ENCODE results near the gene PRKAG3. TPM values are rescaled to one million over a fixed set of nuclear protein-coding genes. Genes with fewer than 3 reads are reported as not detected.
"Not testable (repeated sequence)": the region's sequence is repeated elsewhere in the genome, so short reads cannot be mapped to it uniquely, and the experiment has no call there.

The PRKAG3 gene
- total and polyA plus RNA-seq, 8 donors: not detected

DNA sequence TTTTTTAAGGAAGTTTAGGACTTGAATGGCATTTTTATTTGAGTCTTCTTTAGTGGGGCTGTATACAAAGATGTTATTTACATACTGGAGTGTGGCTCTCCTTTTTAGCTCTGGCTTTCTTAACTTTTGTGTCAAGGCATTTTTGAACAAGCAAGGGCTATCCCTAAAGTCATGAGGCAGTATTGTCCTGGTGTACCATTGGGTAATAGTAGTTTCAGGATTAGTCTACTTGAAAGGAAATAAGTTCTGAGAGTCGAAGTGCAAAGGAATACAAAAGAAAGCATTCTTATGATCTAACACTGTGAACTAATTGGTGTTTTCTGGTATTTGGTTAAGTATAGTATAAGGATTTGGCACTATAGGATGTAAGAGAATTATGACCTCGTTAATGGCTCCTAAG is 51.6 kb downstream of the PRKAG3 start:
- H3K4me3 ChIP-seq: no peak overlapping the region
- no peak overlapping the region for H3K27ac ChIP-seq
- H3K9me3 ChIP-seq: peaks cover 0 to 13% (median 4%) of the 10 kb centered on the region in 4 donors
- no peaks in the 10 kb centered on the region for H3K36me3 ChIP-seq
- 45 to 86% (median 82%) methylated on average over 2 of the region's 2 CpGs for WGBS, 5 donors
- H3K4me1 ChIP-seq: peaks cover 12 to 42% (median 19%) of the 10 kb centered on the region in 4 donors
- H3K27me3 ChIP-seq: peaks cover 0 to 11% (median 10%) of the 10 kb centered on the region in 3 donors
- TF ChIP-seq CTCF (IDR thresholded peaks at IDR 0.05): no peak
- TF ChIP-seq EP300 (IDR thresholded peaks at IDR 0.05): no peak
- TF ChIP-seq POLR2AphosphoS5 (IDR thresholded peaks at IDR 0.05): no peak
- no peak for TF ChIP-seq POLR2A (IDR thresholded peaks at IDR 0.05)
- no peak for DNase-seq
- intact Hi-C loops (cut with DNase I; ENCODE audit: low total_unique reads): no loop called here

- TF ChIP-seq POLR2A (IDR thresholded peaks at IDR 0.05): no peak
- TF ChIP-seq CTCF (IDR thresholded peaks at IDR 0.05): no peak
- no peak for TF ChIP-seq POLR2AphosphoS5 (IDR thresholded peaks at IDR 0.05)
- TF ChIP-seq EP300 (IDR thresholded peaks at IDR 0.05): no peak
- intact Hi-C loops (cut with DNase I; ENCODE audit: low total_unique reads): no loop called here
- Histone ChIP-seq H3K4me3 (no peak overlapping the region), H3K27ac (no peak overlapping the region), H3K9me3 (peaks cover 0 to 13% (median 4%) of the 10 kb centered on the region in 4 donors), H3K27me3 (peaks cover 0 to 10% (median 9%) of the 10 kb centered on the region in 3 donors), H3K36me3 (no peaks in the 10 kb centered on the region), H3K4me1 (peaks cover 12 to 20% (median 14%) of the 10 kb centered on the region in 4 donors)
- 93 to 96% (median 96%) methylated on average over 9 of the region's 9 CpGs for WGBS, 5 donors
- DNase-seq: no peak
Measured at GRCh38 chr2:218777276-218777990, 54.2 kb downstream of the PRKAG3 start.

- Histone ChIP-seq H3K27ac (no peak overlapping the region), H3K9me3 (peaks cover 0 to 13% (median 4%) of the 10 kb centered on the region in 4 donors), H3K36me3 (no peaks in the 10 kb centered on the region), H3K4me3 (no peak overlapping the region), H3K4me1 (peaks cover 8 to 11% (median 9%) of the 10 kb centered on the region in 4 donors), H3K27me3 (peaks cover 0 to under 1% (median 0%) of the 10 kb centered on the region in 3 donors)
- intact Hi-C loops (cut with DNase I; ENCODE audit: low total_unique reads): no loop called here
- no peak for DNase-seq
- TF ChIP-seq EP300 (IDR thresholded peaks at IDR 0.05) (no peak), POLR2AphosphoS5 (IDR thresholded peaks at IDR 0.05) (no peak), CTCF (IDR thresholded peaks at IDR 0.05) (no peak), POLR2A (IDR thresholded peaks at IDR 0.05) (no peak)
- WGBS, 5 donors: 93 to 97% (median 94%) methylated on average over 1 of the region's 1 CpG
Measured at GRCh38 chr2:218776488-218776887, 55.1 kb downstream of the PRKAG3 start.

DNA sequence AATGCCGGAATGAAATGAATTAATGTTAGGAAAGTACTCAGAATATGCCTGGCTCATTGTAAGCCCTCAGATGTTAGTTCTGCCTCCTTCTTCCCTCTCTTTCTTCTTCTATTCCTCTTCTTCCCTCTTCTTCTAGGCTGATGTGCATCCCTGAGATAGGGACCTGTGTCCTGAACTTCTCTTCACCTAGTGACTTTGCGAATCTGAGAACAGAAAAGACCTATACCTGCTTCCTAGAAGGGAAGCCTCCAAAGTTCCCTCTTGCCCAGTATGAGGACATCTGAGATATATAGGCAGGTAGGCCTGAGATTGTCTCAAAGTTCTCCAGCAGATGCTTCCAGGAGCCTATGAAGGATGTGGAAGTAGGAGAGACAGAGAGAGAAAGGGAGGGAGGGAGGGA is 57.7 kb downstream of the PRKAG3 start:
- no peak for DNase-seq
- 92 to 100% (median 98%) methylated on average over 2 of the region's 2 CpGs for WGBS, 5 donors
- no peak for TF ChIP-seq POLR2A (IDR thresholded peaks at IDR 0.05)
- TF ChIP-seq EP300 (IDR thresholded peaks at IDR 0.05): no peak
- TF ChIP-seq POLR2AphosphoS5 (IDR thresholded peaks at IDR 0.05): no peak
- TF ChIP-seq CTCF (IDR thresholded peaks at IDR 0.05): no peak
- Histone ChIP-seq H3K27me3 (no peaks in the 10 kb centered on the region), H3K4me1 (no peaks in the 10 kb centered on the region), H3K9me3 (peaks cover 0 to 13% (median 4%) of the 10 kb centered on the region in 4 donors), H3K36me3 (no peaks in the 10 kb centered on the region), H3K27ac (no peak overlapping the region), H3K4me3 (no peak overlapping the region)
- intact Hi-C loops (cut with DNase I; ENCODE audit: low total_unique reads): no loop called here

- H3K27me3 ChIP-seq; intact Hi-C loops (cut with DNase I; ENCODE audit: low total_unique reads); H3K4me1 ChIP-seq; H3K36me3 ChIP-seq; H3K4me3 ChIP-seq; DNase-seq; H3K27ac ChIP-seq: not testable (repeated sequence)
- peaks cover 0 to 13% (median 4%) of the 10 kb centered on the region in 4 donors for H3K9me3 ChIP-seq
- 57 to 97% (median 86%) methylated on average over 2 to 5 of the region's 5 CpGs for WGBS, 5 donors
Measured at GRCh38 chr2:218772759-218773158, 58.8 kb downstream of the PRKAG3 start.
